OCI-LY1 (cell line): ENCODE measurements around the gene PIAS1.
"Not testable (repeated sequence)": the region's sequence is repeated elsewhere in the genome, so short reads cannot be mapped to it uniquely, and the experiment has no call there.

ENCODE experiments used
- H2AFZ ChIP-seq: fragments of 200-600 bp; sonication (generic), shearing (Covaris generic); 2 replicates; pipeline ENCODE4 v1.6.0; 2014; ENCODE audit warnings: antibody characterized with exemption, mild to moderate bottlenecking, low read length
- H3F3A ChIP-seq: fragments of 200-600 bp; sonication (generic), shearing (Covaris generic); 2 replicates; pipeline ENCODE4 v1.6.0; 2014; ENCODE audit warnings: mild to moderate bottlenecking, antibody characterized with exemption, low read length, moderate library complexity; ENCODE audit not compliant: insufficient read depth
- H3K27ac ChIP-seq: fragments of 200-600 bp; sonication (generic); 2 replicates; pipeline ENCODE4 v1.5.1; 2014; ENCODE audit warnings: low read length, mixed run types, mild to moderate bottlenecking, low read depth; ENCODE audit not compliant: poor library complexity, severe bottlenecking
- H3K27me3 ChIP-seq: fragments of 200-600 bp; sonication (generic); 2 replicates; pipeline ENCODE4 v1.6.0; 2014; ENCODE audit warnings: antibody characterized with exemption, mild to moderate bottlenecking, low read length, moderate library complexity; ENCODE audit not compliant: insufficient read depth
- H3K36me3 ChIP-seq: fragments of 200-600 bp; sonication (generic); 2 replicates; pipeline ENCODE4 v1.6.1; 2014; ENCODE audit warnings: mild to moderate bottlenecking, antibody characterized with exemption, low read length, moderate library complexity, mixed read lengths; ENCODE audit not compliant: insufficient read depth
- H3K4me1 ChIP-seq: fragments of 200-600 bp; sonication (generic); 2 replicates; pipeline ENCODE4 v1.5.1; 2014; ENCODE audit warnings: mild to moderate bottlenecking, low read length, moderate library complexity; ENCODE audit not compliant: insufficient read depth, severe bottlenecking
- H3K4me2 ChIP-seq: fragments of 200-600 bp; sonication (generic), shearing (Covaris generic); 2 replicates; pipeline ENCODE4 v1.6.1; 2014; ENCODE audit warnings: low read length
- H3K4me3 ChIP-seq: fragments of 200-600 bp; sonication (generic); 2 replicates; pipeline ENCODE4 v1.5.1; 2014; ENCODE audit warnings: low read length, low read depth, mild to moderate bottlenecking, mixed read lengths; ENCODE audit not compliant: poor library complexity, severe bottlenecking
- H3K79me2 ChIP-seq: fragments of 200-600 bp; shearing (Covaris generic); 2 replicates; pipeline ENCODE4 v1.6.1; 2016; ENCODE audit warnings: mixed run types, low read length, mixed read lengths; ENCODE audit not compliant: insufficient read depth
- H3K9ac ChIP-seq: fragments of 200-600 bp; sonication (generic), shearing (Covaris generic); 2 replicates; pipeline ENCODE4 v1.6.1; 2014; ENCODE audit warnings: mild to moderate bottlenecking, low read length, mixed read lengths
- H3K9me2 ChIP-seq: fragments of 200-600 bp; sonication (generic), shearing (Covaris generic); 2 replicates; pipeline ENCODE4 v1.6.1; 2014; ENCODE audit warnings: low read depth, mild to moderate bottlenecking, low read length, mixed read lengths
- H3K9me3 ChIP-seq: fragments of 200-600 bp; shearing (Covaris generic); 2 replicates; pipeline ENCODE4 v1.6.1; 2014; ENCODE audit warnings: low read length, mixed read lengths
- H4K20me1 ChIP-seq: fragments of 200-600 bp; sonication (generic), shearing (Covaris generic); 2 replicates; pipeline ENCODE4 v1.6.0; 2016; ENCODE audit warnings: mild to moderate bottlenecking, low read length; ENCODE audit not compliant: insufficient read depth
- CTCF ChIP-seq: fragments of 200-600 bp; sonication (generic), shearing (Covaris generic); IDR thresholded peaks from 2 replicates; pipeline ENCODE4 v1.5.1; 2017; ENCODE audit warnings: mild to moderate bottlenecking, antibody characterized with exemption, low read length, moderate library complexity, mixed read lengths
- EZH2 ChIP-seq: fragments of 200-600 bp; sonication (generic), shearing (Covaris generic); IDR thresholded peaks from 2 replicates; pipeline ENCODE4 v1.8.0; 2017; ENCODE audit warnings: borderline replicate concordance, mixed run types, mild to moderate bottlenecking, antibody characterized with exemption, low read length, moderate library complexity, mixed read lengths

Gene PIAS1

GRCh38 chr15:68224108-68224507 is 170.0 kb downstream of the PIAS1 start:
- Histone ChIP-seq H3K4me1 (peaks cover 32% of the 10 kb centered on the region), H3K27ac (no peak overlapping the region), H3K9ac (no peak overlapping the region), H3K4me3 (no peak overlapping the region), H3K4me2 (no peak overlapping the region), H3K9me2 (no peaks in the 10 kb centered on the region), H3K27me3 (no peaks in the 10 kb centered on the region), H3K9me3 (no peaks in the 10 kb centered on the region), H3K36me3 (peaks cover 22% of the 10 kb centered on the region), H3K79me2 (peaks cover 65% of the 10 kb centered on the region), H3F3A (no peaks in the 10 kb centered on the region), H2AFZ (no peak overlapping the region), H4K20me1 (no peaks in the 10 kb centered on the region)
- TF ChIP-seq CTCF: no peak
- TF ChIP-seq EZH2: no peak

GRCh38 chr15:68224546-68225250 is 170.6 kb downstream of the PIAS1 start:
- peaks cover 62% of the 10 kb centered on the region for H3K79me2 ChIP-seq
- H3K36me3 ChIP-seq: peaks cover 16% of the 10 kb centered on the region
- H3K27ac ChIP-seq: peak overlapping the region; percentile 28
- no peaks in the 10 kb centered on the region for H3F3A ChIP-seq
- H4K20me1 ChIP-seq: no peaks in the 10 kb centered on the region
- H2AFZ ChIP-seq: no peak overlapping the region
- peak overlapping the region; percentile 4; the same call in 1 of the 2 replicates for H3K4me2 ChIP-seq
- H3K9me2 ChIP-seq: no peaks in the 10 kb centered on the region
- peaks cover 32% of the 10 kb centered on the region for H3K4me1 ChIP-seq
- no peak overlapping the region for H3K4me3 ChIP-seq
- no peaks in the 10 kb centered on the region for H3K9me3 ChIP-seq
- H3K27me3 ChIP-seq: no peaks in the 10 kb centered on the region
- no peak overlapping the region for H3K9ac ChIP-seq
- TF ChIP-seq EZH2 (no peak), CTCF (no peak)

GRCh38 chr15:68225442-68225841 is 171.3 kb downstream of the PIAS1 start:
- not testable (repeated sequence) for H3K9me3 ChIP-seq, H2AFZ ChIP-seq, H4K20me1 ChIP-seq, H3K9me2 ChIP-seq, H3K27me3 ChIP-seq, H3K4me3 ChIP-seq, H3K9ac ChIP-seq, H3K36me3 ChIP-seq, H3F3A ChIP-seq
- H3K4me1 ChIP-seq: peaks cover 39% of the 10 kb centered on the region
- H3K79me2 ChIP-seq: peaks cover 54% of the 10 kb centered on the region
- peak overlapping the region; percentile 4; the same call in 1 of the 2 replicates for H3K4me2 ChIP-seq
- H3K27ac ChIP-seq: peak overlapping the region; percentile 28

- Histone ChIP-seq H3K4me1 (peaks cover 43% of the 10 kb centered on the region), H3K79me2 (peaks cover 53% of the 10 kb centered on the region), H3K4me3 (peak overlapping the region; percentile 77), H3K9me2 (no peaks in the 10 kb centered on the region), H3K27ac (peak overlapping the region; percentile 52), H3F3A (no peaks in the 10 kb centered on the region), H3K27me3 (no peaks in the 10 kb centered on the region), H3K4me2 (peak overlapping the region; percentile 73), H2AFZ (no peak overlapping the region), H3K9me3 (no peaks in the 10 kb centered on the region), H4K20me1 (no peaks in the 10 kb centered on the region), H3K9ac (peak overlapping the region; percentile 83), H3K36me3 (peaks cover 9% of the 10 kb centered on the region; the same call in 1 of the 2 replicates)
- TF ChIP-seq EZH2 (no peak), CTCF (no peak)
Observed at GRCh38 chr15:68227643-68228142, 173.6 kb downstream of the PIAS1 start.
